ENCODE results near the gene GATAD2A.

Gene GATAD2A

GRCh38 chr19:19514215-19514657, 108.8 kb downstream of the GATAD2A start:
- no peak for DNase-seq

GRCh38 chr19:19514881-19515641, 109.6 kb downstream of the GATAD2A start, which contains the start of gene TSSK6:
TSS of gene TSSK6 (minus strand) at chr19:19515548. CDS start at chr19:19515427, 121 bp downstream.
- DNase-seq, result no peak

GRCh38 chr19:19515642-19516519, 110.4 kb downstream of the GATAD2A start, which contains the start of gene NDUFA13:
TSS of gene NDUFA13 (plus strand) at chr19:19516225. CDS start at chr19:19516239, 14 bp downstream.
- DNase-seq, result peak; percentile 98

GRCh38 chr19:19517235-19517619, 111.8 kb downstream of the GATAD2A start:
- DNase-seq, result no peak

GRCh38 chr19:19520989-19521388, 115.5 kb downstream of the GATAD2A start:
- no peak for DNase-seq

- no peak for DNase-seq
These were observed 117.7 kb downstream of the GATAD2A start for GRCh38 chr19:19523177-19523576.

- no peak for DNase-seq
These were observed 118.6 kb downstream of the GATAD2A start for GRCh38 chr19:19524053-19524452.

GRCh38 chr19:19525611-19526380, 120.3 kb downstream of the GATAD2A start:
- DNase-seq, result no peak

- no peak for DNase-seq
These were observed 121.3 kb downstream of the GATAD2A start for GRCh38 chr19:19526581-19527370.

- DNase-seq, result no peak
These were observed 121.8 kb downstream of the GATAD2A start for GRCh38 chr19:19527371-19527656.

GRCh38 chr19:19527674-19528625, 122.5 kb downstream of the GATAD2A start:
- DNase-seq, result no peak

GRCh38 chr19:19528721-19529490, 123.4 kb downstream of the GATAD2A start, which contains the start of gene YJEFN3:
TSS of gene YJEFN3 (plus strand) at chr19:19528911. CDS start at chr19:19528933, 22 bp downstream.
- no peak for DNase-seq

- no peak for DNase-seq
These were observed 124.4 kb downstream of the GATAD2A start for GRCh38 chr19:19529783-19530422.

- no peak for DNase-seq
These were observed 124.9 kb downstream of the GATAD2A start for GRCh38 chr19:19530423-19530804.

- DNase-seq, result no peak
These were observed 125.4 kb downstream of the GATAD2A start for GRCh38 chr19:19530889-19531288.

- DNase-seq, result peak; percentile 93
These were observed 126.7 kb downstream of the GATAD2A start for GRCh38 chr19:19531951-19532805.

- DNase-seq, result peak; percentile 33
These were observed 127.6 kb downstream of the GATAD2A start for GRCh38 chr19:19532806-19533701.

- no peak for DNase-seq
These were observed 128.4 kb downstream of the GATAD2A start for GRCh38 chr19:19533841-19534240.
